ENCODE results near the gene DENND6B. TPM values are rescaled to one million over a fixed set of nuclear protein-coding genes. Genes with fewer than 3 reads are reported as not detected.

DENND6B gene
- total and polyA plus RNA-seq, 2 of the 13 experiments (the other 11 are each of a cell fraction or from before 2014, with no cell fraction given), result 0.95 to 3.8 TPM

GRCh38 chr22:50281384-50281760 is 45.4 kb downstream of the DENND6B start:
- intact Hi-C loops (cut with micrococcal nuclease; ENCODE audit: unreplicated experiment), result no loop called here
- POLR2A ChIA-PET, result no interaction called here

More at GRCh38 chr22:50281384-50281760, 45.4 kb downstream of the DENND6B start:
- Histone ChIP-seq H3K27me3 (ENCODE audit: control insufficient read depth in 1 of 2, insufficient read depth in 2 of 2, low read length in 2 of 2) (no peaks in the 10 kb centered on the region), H4K20me1 (ENCODE audit: insufficient read depth, low read length) (no peaks in the 10 kb centered on the region), H2AFZ (ENCODE audit: low read length) (no peak overlapping the region), H3K4me2 (ENCODE audit: low read depth, low read length) (no peak overlapping the region), H3K79me2 (ENCODE audit: insufficient read depth, low read length) (no peaks in the 10 kb centered on the region), H3K4me1 (ENCODE audit: insufficient read depth, low read length) (no peaks in the 10 kb centered on the region), H3K4me3 (replicated peaks in 1 of 3; ENCODE audit: insufficient read depth in 1 of 3, low read depth in 2 of 3, low read length in 3 of 3) (no peak overlapping the region), H3K36me3 (replicated peaks in 1 of 2; ENCODE audit: control insufficient read depth in 1 of 2, insufficient read depth in 2 of 2, low read length in 2 of 2) (peaks cover 34 to 51% of the 10 kb centered on the region in 2 experiments; a peak in 4 of 5 replicates), H3K9ac (ENCODE audit: insufficient read depth, low read depth, low read length) (no peak overlapping the region), H3K27ac (ENCODE audit: extremely low read length, insufficient read depth, low read length) (no peak overlapping the region), H3K9me3 (ENCODE audit: low read length) (no peaks in the 10 kb centered on the region)
- DNase-seq (ENCODE audit: low spot score) (no peak), ATAC-seq (no peak), FAIRE-seq (no peak)
- CTCF ChIA-PET (ENCODE audit: low intra/inter-chr PET ratio, low total read pairs), result no interaction called here
- TF ChIP-seq STAG1 (CRISPR knock-in tag; IDR thresholded peaks at IDR 0.05) (no peak), KAT8 (CRISPR knock-in tag; IDR thresholded peaks at IDR 0.05) (no peak), KDM4B (CRISPR knock-in tag; IDR thresholded peaks at IDR 0.05) (no peak), NAIF1 (CRISPR knock-in tag; IDR thresholded peaks at IDR 0.05; ENCODE audit: borderline replicate concordance) (no peak), TBX3 (IDR thresholded peaks at IDR 0.05; ENCODE audit: borderline replicate concordance) (no peak), CENPBD1 (CRISPR knock-in tag; IDR thresholded peaks at IDR 0.05; ENCODE audit: borderline replicate concordance, low read depth) (no peak), ZMYM2 (CRISPR knock-in tag; IDR thresholded peaks at IDR 0.05) (no peak), HNF4A (CRISPR knock-in tag; IDR thresholded peaks at IDR 0.05) (no peak), TMF1 (CRISPR knock-in tag; IDR thresholded peaks at IDR 0.05; ENCODE audit: low read depth) (no peak), ZNF350 (CRISPR knock-in tag; IDR thresholded peaks at IDR 0.05; ENCODE audit: borderline replicate concordance, low read depth) (no peak), ZBTB20 (CRISPR knock-in tag; IDR thresholded peaks at IDR 0.05; ENCODE audit: borderline replicate concordance, low read depth) (no peak), ZBTB1 (CRISPR knock-in tag; IDR thresholded peaks at IDR 0.05; ENCODE audit: borderline replicate concordance) (no peak), THAP11 (CRISPR knock-in tag; IDR thresholded peaks at IDR 0.05) (no peak), ZNF451 (CRISPR knock-in tag; IDR thresholded peaks at IDR 0.05) (no peak), ZNF878 (CRISPR knock-in tag; IDR thresholded peaks at IDR 0.05) (no peak), NFKBIZ (CRISPR knock-in tag; IDR thresholded peaks at IDR 0.05) (no peak), ZHX2 (IDR thresholded peaks at IDR 0.05; ENCODE audit: low read depth) (no peak), ZHX2 (CRISPR knock-in tag; IDR thresholded peaks at IDR 0.05; ENCODE audit: borderline replicate concordance) (no peak), ZNF556 (CRISPR knock-in tag; IDR thresholded peaks at IDR 0.05; ENCODE audit: borderline replicate concordance) (no peak), HMGA1 (CRISPR knock-in tag; conservative IDR thresholded peaks at IDR 0.05) (no peak), TBX2 (CRISPR knock-in tag; IDR thresholded peaks at IDR 0.05; ENCODE audit: borderline replicate concordance) (no peak)
- BruUV-seq (replicated peaks), result no TSS peak
- in situ Hi-C loops (cut with HindIII; ENCODE audit: extremely low pct_ligation_motif_present, low pct_unique_long_range_greater_than_20kb), result no loop called here
- 98% methylated on average over 36 of the region's 36 CpGs for WGBS (ENCODE audit: low lambda C conversion rate)

Data from HepG2 (cell line).